Fibroblast of skin of left quadriceps (primary cell): ENCODE measurements around the gene CCDC14.
A peak's percentile ranks its signal among the peaks of the same experiment; 100 is the strongest.
"Not testable (repeated sequence)": the region's sequence is repeated elsewhere in the genome, so short reads cannot be mapped to it uniquely, and the experiment has no call there.

Source experiments
- DNase-seq, 2 experiments: peaks; one replicate each; pipeline ENCODE4 v3.0.0-alpha.2; 2013; ENCODE audit warnings: low read depth in 2 of 2

CCDC14 gene

GRCh38 chr3:123967260-123967659, 6.2 kb upstream of the CCDC14 start:
- not testable (repeated sequence) for DNase-seq

GRCh38 chr3:123966799-123967198, 5.8 kb upstream of the CCDC14 start:
- DNase-seq: not testable (repeated sequence)

GRCh38 chr3:123964793-123965192, 3.8 kb upstream of the CCDC14 start:
- DNase-seq: not testable (repeated sequence)

- no peak for DNase-seq
Measured at GRCh38 chr3:123961508-123961856, 453 bp upstream of the CCDC14 start.

GRCh38 chr3:123953735-123954134, 7.3 kb downstream of the CCDC14 start:
- DNase-seq: no peak

GRCh38 chr3:123952844-123953520, 8.0 kb downstream of the CCDC14 start:
- DNase-seq: no peak

- no peak for DNase-seq
Measured at GRCh38 chr3:123951522-123952447, 9.2 kb downstream of the CCDC14 start.

- no peak for DNase-seq
Measured at GRCh38 chr3:123949641-123950040, 11.4 kb downstream of the CCDC14 start.

GRCh38 chr3:123948449-123948848, 12.6 kb downstream of the CCDC14 start:
- no peak for DNase-seq

GRCh38 chr3:123947482-123947881, 13.5 kb downstream of the CCDC14 start:
- DNase-seq: no peak

- DNase-seq: no peak
Measured at GRCh38 chr3:123941542-123941941, 19.5 kb downstream of the CCDC14 start.

GRCh38 chr3:123941121-123941520, 19.9 kb downstream of the CCDC14 start:
- DNase-seq: peak in 1 of 2 experiments; percentile 1

GRCh38 chr3:123939706-123940105, 21.3 kb downstream of the CCDC14 start:
- no peak for DNase-seq

GRCh38 chr3:123936400-123936799, 24.6 kb downstream of the CCDC14 start:
- peak in 1 of 2 experiments; percentile 7 for DNase-seq

GRCh38 chr3:123935830-123936229, 25.2 kb downstream of the CCDC14 start:
- DNase-seq: no peak

GRCh38 chr3:123934250-123934649, 26.8 kb downstream of the CCDC14 start:
- DNase-seq: no peak

GRCh38 chr3:123930445-123930844, 30.6 kb downstream of the CCDC14 start:
- no peak for DNase-seq

GRCh38 chr3:123929325-123929724, 31.7 kb downstream of the CCDC14 start:
- DNase-seq: no peak

- DNase-seq: no peak
Measured at GRCh38 chr3:123926396-123926795, 34.6 kb downstream of the CCDC14 start.

- no peak for DNase-seq
Measured at GRCh38 chr3:123920868-123921267, 40.2 kb downstream of the CCDC14 start.

GRCh38 chr3:123920383-123920782, 40.6 kb downstream of the CCDC14 start:
- no peak for DNase-seq

GRCh38 chr3:123919353-123919752, 41.7 kb downstream of the CCDC14 start:
- no peak for DNase-seq

- DNase-seq: no peak
Measured at GRCh38 chr3:123914829-123915228, 46.2 kb downstream of the CCDC14 start.
